Rectal smooth muscle tissue (tissue), 1 donor: Measurements from ENCODE around the gene POTEM.
"Not testable (repeated sequence)": the region's sequence is repeated elsewhere in the genome, so short reads cannot be mapped to it uniquely, and the experiment has no call there.

Experiments
- H3K27ac ChIP-seq: one replicate; pipeline ENCODE4 v1.7.0; 2013; ENCODE audit warnings: low read depth, low read length, inconsistent platforms
- H3K27me3 ChIP-seq: one replicate; pipeline ENCODE4 v1.7.0; 2013; ENCODE audit warnings: low read length; ENCODE audit not compliant: control insufficient read depth, insufficient read depth
- H3K36me3 ChIP-seq: one replicate; pipeline ENCODE4 v1.7.0; 2013; ENCODE audit warnings: low read length; ENCODE audit not compliant: control insufficient read depth, insufficient read depth
- H3K4me1 ChIP-seq: one replicate; pipeline ENCODE4 v1.7.0; 2013; ENCODE audit warnings: low read length; ENCODE audit not compliant: control insufficient read depth, insufficient read depth
- H3K4me3 ChIP-seq: one replicate; pipeline ENCODE4 v1.7.0; 2013; ENCODE audit warnings: low read length
- H3K9ac ChIP-seq: one replicate; pipeline ENCODE4 v1.7.0; 2013; ENCODE audit warnings: low read length

POTEM gene

DNA sequence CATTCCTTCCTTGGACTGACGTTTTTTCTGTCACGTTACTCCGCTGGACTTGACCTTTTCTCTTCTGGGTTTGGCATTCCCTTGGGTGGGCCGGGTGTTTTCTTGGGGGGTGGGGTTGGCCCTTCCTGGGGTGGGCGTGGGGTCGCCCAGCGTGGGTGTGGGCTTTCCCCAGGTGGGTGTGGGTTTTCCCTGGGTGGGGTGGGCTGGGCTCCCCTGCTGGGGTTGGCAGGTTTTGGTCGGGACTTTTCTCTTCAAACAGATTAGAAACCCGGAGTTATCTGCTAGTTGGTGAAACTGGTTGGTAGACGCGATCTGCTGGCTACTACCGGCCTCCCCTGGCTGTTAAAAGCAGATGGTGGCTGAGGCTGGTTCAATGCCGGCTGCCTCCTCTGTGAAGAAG lies at the start of gene POTEM:
Gene POTEM, plus strand, starts transcription at position 301 of the 400 bp plus-strand sequence. Its CDS starts 52 bp downstream, at position 353.
- H3K27ac ChIP-seq, H3K36me3 ChIP-seq, H3K4me3 ChIP-seq, H3K4me1 ChIP-seq, H3K9ac ChIP-seq, H3K27me3 ChIP-seq: not testable (repeated sequence)

DNA sequence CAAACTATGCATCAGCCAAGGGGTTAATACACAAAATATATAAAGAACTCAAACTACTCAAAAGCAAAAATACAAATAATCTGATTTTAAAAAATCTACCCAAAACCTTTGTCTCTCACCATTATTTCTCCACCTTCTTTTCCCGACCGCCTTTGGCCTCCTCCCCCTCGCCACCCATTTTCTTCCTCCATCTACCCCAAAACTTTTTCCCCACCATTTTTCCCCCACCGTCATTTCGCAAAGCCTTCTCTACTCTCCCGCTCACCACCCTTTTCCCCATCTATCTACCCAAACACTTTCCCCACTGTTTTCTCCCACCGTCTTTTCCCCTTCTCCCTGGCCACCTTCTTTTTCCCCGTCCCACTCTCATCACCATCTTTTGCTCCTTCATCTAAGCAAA lies 48.9 kb upstream of the POTEM start:
- not testable (repeated sequence) for H3K27ac ChIP-seq, H3K4me1 ChIP-seq, H3K4me3 ChIP-seq, H3K36me3 ChIP-seq, H3K27me3 ChIP-seq, H3K9ac ChIP-seq

GRCh38 chr14:18920052-18920451 lies 47.2 kb upstream of the POTEM start:
- not testable (repeated sequence) for H3K4me1 ChIP-seq, H3K36me3 ChIP-seq, H3K4me3 ChIP-seq, H3K27me3 ChIP-seq, H3K27ac ChIP-seq, H3K9ac ChIP-seq

DNA sequence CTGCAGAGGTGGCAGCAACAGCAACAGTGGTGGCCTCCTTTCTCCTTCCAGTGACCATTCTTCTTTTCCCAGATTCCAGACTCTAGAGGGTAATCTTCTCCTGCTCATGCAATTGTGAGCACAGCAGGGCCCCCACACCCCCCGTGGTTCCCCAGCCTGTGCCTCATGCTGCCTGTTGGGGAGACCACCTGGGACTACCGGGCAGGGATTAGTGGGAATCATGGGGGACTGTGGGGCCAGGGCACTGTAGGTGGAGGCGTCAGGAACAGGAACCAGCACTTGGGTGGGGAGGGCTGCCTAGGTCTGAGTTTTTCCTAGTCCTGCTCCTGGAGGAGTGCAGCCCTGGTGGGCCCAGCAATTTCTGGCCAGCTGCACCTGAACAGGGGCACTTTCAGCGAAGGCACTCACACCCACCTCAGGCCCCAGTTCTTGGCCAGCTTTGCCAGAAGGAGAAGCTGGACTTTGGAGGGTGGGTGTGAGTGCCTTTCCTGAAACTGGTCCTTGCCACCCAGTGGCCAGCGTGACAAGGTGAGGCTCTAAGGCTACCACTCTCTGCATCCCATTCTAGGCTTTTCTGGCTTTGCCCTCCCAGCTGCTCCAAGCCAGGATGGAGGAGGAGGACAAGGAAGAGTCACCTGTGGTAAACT lies 46.1 kb upstream of the POTEM start:
- H3K27me3 ChIP-seq, H3K4me1 ChIP-seq, H3K27ac ChIP-seq, H3K9ac ChIP-seq, H3K4me3 ChIP-seq, H3K36me3 ChIP-seq: not testable (repeated sequence)

DNA sequence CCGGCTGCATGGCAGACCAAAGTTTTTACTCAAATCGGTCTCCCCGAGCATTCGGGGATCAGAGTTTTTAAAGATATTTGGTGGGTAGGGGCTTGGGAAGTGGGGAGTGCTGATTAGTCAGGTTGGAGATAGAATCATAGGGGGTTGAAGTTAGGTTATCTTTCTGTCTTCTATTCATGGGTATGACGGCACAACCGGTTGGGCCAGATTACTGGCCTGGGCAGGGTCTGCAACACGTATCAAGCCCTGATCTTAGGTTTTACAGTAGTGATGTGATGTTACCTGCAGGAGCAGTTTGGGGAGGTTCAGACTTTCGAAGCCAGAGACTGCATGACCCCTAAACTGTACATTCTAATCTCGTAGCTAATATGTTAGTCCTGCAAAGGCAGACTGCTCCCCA lies 30.4 kb upstream of the POTEM start:
- H3K4me3 ChIP-seq, H3K27ac ChIP-seq, H3K36me3 ChIP-seq, H3K27me3 ChIP-seq, H3K9ac ChIP-seq, H3K4me1 ChIP-seq: not testable (repeated sequence)

- H3K9ac ChIP-seq, H3K27ac ChIP-seq, H3K4me1 ChIP-seq, H3K36me3 ChIP-seq, H3K4me3 ChIP-seq, H3K27me3 ChIP-seq: not testable (repeated sequence)
Observed at GRCh38 chr14:18938733-18939132, 28.5 kb upstream of the POTEM start.

DNA sequence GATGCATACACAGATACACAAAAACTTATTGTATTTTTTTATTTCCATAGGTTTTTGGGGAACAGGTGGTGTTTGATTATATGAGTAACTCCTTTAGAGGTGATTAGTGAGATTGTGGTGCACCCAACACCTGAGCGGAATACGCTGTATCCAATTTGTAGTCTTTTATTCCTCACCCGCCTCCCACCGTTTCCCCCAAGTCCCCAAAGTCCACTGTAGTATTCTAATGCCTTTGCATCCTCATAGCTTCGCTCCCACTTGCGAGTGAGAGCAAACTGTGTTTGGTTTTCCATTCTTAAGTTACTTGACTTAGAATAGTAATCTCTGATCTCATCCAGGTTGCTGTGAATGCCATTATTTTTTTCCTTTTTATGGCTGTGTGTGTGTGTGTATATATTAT lies 17.3 kb upstream of the POTEM start:
- H3K27me3 ChIP-seq, H3K36me3 ChIP-seq, H3K4me1 ChIP-seq, H3K4me3 ChIP-seq, H3K9ac ChIP-seq, H3K27ac ChIP-seq: not testable (repeated sequence)

DNA sequence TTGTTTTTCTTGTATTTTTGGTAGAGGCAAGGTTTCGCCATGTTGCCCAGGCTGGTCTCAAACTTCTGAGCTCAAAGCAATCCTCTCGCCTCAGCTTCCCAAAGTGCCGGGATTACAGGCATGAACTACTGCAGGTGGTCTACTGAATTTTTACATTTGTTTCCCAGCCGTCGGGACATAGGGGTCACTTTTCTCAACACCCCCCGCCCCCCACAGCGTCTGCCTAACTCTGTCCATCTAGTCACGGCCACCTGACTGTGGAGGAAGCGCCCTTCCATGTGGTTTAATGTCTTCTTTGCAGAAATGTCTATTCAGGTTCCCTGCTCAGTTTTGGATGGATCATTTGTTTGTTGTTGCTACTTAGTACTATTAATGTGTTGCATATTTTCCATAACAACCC lies 14.1 kb upstream of the POTEM start:
- H3K27me3 ChIP-seq, H3K9ac ChIP-seq, H3K4me3 ChIP-seq, H3K27ac ChIP-seq, H3K4me1 ChIP-seq, H3K36me3 ChIP-seq: not testable (repeated sequence)

DNA sequence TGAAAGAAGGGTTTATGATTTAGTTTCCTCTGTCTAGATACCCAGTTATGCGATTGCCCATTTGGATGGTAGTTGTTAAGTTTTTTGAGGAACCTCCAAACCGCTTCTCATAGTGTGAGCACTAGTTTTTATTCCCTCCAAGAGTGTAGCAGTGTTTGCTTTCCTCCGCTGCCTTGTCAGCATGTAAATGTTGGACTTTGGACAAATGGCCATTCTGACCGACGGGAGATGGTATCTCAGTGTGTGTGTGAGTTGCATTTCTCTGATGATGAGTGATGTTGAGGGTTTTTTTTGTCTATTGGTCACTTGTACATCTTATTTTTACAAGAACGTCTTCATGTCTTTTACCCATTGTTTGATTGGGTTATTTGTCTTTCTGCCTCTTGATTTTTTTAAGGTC lies 11.4 kb upstream of the POTEM start:
- not testable (repeated sequence) for H3K36me3 ChIP-seq, H3K9ac ChIP-seq, H3K4me1 ChIP-seq, H3K27me3 ChIP-seq, H3K27ac ChIP-seq, H3K4me3 ChIP-seq

DNA sequence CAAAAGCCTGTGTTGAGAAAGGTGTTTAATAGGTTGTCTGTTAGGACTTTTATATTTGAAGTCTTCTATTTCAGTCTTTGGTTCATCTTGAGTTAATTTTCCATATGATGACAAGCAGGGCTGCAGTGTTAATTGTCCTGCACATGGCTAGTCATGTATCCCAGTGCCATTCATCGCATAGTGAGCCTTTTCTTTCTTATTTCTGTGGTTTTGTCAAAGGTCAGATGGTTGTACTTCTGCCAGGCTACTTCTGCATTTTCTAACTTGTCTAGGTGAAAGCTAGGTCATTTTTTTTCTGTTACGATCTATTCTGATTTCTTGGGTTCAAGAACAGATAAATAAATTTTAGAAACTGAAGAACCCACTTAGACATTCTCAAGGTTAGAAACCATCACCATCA lies 5.7 kb upstream of the POTEM start:
- H3K4me1 ChIP-seq, H3K27me3 ChIP-seq, H3K4me3 ChIP-seq, H3K36me3 ChIP-seq, H3K9ac ChIP-seq, H3K27ac ChIP-seq: not testable (repeated sequence)

DNA sequence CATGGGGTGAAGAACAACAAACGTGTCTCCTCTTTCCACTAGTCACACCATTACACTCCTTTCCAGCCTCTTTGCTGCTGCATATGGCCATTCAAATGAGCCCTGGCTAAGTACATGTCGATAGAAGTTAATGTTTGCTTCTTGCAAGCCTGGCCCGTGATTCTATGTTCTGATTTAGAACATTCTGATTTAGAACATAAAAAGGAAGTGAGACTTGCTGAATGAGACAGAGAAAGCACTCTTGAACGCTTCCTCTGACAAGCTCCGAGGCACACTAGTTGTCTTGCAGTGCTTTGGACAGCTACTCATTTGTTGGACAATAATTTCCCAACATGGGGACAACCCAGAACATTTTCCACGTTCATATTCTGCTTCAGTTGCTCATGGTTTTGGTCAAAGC lies 5.1 kb upstream of the POTEM start:
- not testable (repeated sequence) for H3K4me3 ChIP-seq, H3K36me3 ChIP-seq, H3K27me3 ChIP-seq, H3K9ac ChIP-seq, H3K27ac ChIP-seq, H3K4me1 ChIP-seq

DNA sequence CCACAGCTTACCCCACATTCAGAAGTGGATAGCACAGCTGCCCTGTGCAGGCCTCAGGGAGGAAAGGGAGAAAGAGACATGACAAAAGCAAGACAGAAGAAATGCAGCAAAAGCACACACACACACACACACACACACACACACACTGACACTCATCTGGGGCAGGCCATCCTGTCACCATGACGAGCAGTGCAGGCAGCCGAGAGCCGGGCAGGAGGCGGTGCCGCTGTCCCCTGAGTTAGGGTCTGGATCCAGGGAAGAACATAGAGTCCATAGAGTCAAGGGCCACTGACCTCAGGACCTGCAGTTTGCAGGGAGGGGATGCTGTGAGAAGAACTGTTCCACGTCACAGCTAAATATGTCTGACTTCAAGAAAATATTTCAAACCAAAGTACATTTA lies 4.0 kb upstream of the POTEM start:
- H3K27ac ChIP-seq, H3K27me3 ChIP-seq, H3K4me3 ChIP-seq, H3K36me3 ChIP-seq, H3K4me1 ChIP-seq, H3K9ac ChIP-seq: not testable (repeated sequence)

DNA sequence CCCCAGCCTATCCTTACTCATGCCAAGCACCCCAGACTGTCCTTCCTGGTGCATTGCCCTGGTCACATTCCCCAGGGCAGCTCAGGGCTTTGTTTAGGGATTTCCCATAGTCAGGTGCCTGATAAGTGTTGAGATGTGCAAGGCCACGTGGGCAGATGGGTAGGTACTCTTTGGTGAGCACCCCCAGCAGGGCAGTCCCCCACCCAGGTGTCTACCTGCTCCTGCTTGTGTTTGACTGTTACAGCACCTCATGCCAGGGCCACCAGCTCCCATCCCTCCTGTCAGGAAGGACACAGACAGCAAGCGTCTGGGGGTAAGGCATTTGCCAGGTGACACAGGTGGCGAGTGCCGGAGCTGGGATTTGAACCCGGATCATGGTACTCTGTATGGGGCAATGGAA lies 2.4 kb upstream of the POTEM start:
- not testable (repeated sequence) for H3K36me3 ChIP-seq, H3K4me1 ChIP-seq, H3K27ac ChIP-seq, H3K9ac ChIP-seq, H3K4me3 ChIP-seq, H3K27me3 ChIP-seq

- not testable (repeated sequence) for H3K4me3 ChIP-seq, H3K36me3 ChIP-seq, H3K27me3 ChIP-seq, H3K4me1 ChIP-seq, H3K27ac ChIP-seq, H3K9ac ChIP-seq
Observed at GRCh38 chr14:19002566-19002965, 35.3 kb downstream of the POTEM start.
